CD4-positive, alpha-beta T cell treated with Interleukin-10 for 1 hour (primary cell): Measurements from ENCODE around the gene LRRC19.
A peak's percentile ranks its signal among the peaks of the same experiment; 100 is the strongest.

Experiments
- DNase-seq: peaks from one replicate; pipeline ENCODE4 v3.0.0-alpha.2; 2020

LRRC19 gene

DNA sequence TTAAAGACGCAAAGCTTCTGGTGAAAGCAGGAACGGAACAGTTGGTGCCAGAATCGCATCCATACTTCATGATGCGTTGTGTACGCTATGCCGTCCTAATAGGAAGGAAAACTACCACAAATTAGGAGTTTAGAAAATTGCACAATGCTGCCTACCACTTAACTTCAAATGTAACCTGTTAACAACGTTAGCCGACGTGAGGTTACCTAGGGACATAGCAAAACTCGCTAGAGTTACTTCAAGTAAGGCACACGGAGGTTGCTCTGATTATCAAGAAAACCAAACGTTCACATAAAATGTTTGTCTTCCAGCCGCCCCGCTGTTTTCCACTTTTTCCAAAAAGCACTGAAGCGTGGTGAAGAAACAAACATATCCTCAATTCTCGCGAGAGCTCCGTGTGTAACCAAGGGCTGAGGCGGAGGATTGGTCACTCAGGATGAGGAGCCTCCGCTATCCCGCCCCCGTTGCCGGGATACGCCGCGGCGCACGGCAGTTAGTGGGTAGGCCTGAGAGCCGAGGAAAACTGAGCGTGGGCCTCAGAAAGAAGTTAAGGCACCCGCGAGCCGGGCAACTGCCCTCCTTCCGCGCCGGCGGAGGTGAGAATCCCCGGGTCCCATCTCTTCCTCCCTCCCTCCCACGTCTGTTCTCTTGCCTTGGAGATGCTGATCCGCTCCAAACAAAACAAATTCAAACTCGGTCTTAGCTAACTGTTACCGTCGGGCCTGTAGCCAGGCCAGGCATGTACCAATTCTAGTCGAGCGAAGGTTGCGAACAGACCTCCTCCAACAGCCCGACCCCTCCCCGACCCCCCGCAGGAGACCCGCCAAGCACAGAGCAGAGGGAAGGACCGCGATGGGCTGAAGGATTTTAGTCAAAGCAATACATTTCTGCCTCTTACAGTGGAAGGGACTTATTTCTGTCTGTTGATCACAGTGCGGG lies 49.3 kb downstream of the LRRC19 start, which contains the start of gene IFT74:
Gene IFT74 (plus strand): TSS at position 492 of the 939 bp plus-strand sequence. CDS start 5,556 bp downstream, outside the sequence.
- peak; percentile 95 for DNase-seq

DNA sequence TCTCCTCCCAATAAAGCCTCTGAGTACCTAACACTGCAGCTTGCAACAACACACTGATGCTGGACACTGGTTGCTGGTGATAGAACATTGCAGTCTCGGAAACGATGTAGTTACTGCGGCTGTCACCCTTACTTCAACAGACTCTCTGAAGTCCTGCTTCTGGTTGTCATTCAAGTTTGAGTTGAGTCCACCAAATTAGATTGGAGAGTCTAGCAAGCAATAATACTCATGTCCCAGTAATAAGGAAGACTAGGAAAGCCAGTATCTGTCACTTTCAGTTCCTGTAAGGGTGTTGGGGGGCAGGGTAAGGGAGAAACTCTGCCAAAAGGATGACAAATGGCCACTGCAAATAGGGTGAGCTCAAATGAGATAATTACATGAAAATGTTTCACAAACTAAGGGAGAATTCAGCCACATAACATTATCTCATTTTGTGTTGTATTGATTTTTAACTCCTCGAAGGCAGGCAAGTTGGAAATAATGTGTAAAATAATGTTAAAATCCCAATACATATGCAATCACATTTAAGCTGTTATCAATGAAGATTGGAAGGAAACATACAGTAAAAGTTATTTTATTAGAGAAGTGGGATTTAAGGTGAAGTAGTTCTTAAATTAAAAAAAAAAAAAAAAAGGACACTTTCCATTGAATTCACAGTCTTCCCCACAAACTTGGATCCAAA lies 50.1 kb downstream of the LRRC19 start:
- no peak for DNase-seq

DNA sequence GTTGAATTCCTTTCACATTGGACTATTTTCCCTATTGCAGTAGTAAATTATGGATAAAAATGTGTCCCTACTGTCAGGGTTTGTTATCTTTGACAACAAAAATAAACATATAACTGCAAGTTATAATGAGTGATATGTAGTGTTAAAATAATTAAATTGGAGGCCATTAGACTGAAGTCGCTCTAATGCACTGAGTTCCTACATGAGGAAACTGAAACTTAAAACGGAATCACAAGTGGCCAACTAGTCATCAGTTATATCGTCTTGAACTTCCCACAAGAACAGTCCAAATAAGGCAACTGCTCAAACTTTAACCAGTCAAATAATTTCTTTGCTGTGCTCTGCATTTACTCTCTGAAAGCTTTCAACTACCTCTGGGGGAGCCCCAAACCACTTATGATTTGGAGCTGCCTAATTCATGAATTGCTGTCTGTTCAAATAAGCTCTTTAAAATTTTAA lies 51.4 kb downstream of the LRRC19 start:
- DNase-seq, result peak; percentile 39

DNA sequence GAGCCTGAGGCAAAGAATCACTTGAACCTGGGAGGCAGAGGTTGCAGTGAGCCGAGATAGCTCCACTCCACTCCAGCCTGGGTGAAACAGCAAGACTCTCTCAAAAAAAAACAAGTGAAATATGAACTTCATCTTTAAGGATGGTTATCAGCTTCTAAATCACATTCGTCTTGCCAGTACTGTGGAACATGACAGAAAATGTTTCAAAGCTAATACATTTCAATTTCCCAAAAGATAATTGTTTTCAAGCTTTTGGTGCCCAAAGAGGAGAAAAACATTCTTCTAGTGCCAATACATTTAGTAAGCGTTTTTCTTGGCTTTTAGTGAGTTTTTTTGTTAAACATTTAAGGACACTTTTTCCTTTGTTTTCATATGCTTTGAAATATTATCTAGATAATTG lies 53.7 kb downstream of the LRRC19 start:
- no peak for DNase-seq

DNA sequence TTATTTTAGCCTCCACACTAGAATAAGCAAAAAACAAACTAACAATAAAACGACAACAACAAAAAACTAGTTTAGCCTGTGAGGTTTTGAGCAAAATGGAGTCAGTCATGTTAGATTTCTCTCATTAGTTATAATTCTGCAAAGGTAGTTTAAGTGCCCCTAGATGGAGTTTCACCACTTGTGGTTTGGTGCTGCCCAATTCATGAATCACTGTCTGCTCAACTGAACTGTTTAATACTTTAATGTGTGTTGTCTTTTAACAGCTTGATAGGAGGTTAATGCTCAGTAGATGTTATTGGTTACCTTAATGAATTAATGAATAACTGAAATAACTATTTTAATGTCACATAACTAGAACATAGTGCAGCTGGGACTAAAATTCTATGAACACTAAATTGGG lies 55.0 kb downstream of the LRRC19 start:
- no peak for DNase-seq

DNA sequence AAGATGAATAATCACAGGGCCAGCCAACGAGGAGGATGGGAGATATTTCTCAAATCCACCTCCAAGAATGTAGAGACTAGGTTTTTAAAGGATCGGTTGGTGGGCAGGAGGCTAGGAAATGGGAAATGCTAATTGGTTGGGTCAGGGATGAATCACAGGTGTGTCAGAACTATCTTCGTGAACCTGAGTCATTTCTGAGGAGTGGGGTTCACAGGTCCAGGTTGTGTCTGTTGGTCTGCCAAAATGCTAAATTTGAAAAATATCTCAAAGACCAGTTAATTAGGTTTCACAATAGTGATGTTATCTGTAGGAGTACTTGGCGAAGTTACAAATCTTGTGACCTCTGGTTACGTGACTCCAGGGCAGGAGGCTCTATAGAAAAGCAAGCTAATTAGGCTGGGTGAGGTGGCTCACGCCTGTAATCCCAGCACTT lies 55.8 kb downstream of the LRRC19 start:
- no peak for DNase-seq

DNA sequence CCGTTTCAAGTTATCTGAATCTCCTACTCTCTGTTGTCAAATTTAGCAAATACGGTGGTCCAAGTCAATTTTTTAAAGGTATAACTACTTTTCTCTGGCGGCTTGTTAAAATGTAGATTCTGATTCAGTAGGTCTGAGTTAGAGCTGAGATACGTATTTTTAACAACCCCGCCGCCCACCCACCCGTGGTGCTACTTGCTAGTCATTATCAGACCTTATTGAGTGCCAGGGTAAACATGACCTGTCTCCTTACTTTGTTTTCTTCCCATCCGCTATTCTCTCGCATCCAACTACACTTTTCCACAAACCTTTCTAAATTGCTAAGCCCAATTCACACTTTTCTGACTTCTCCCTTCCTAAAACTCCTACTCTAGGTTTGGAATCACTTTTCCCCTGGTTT lies 57.7 kb downstream of the LRRC19 start:
- no peak for DNase-seq

DNA sequence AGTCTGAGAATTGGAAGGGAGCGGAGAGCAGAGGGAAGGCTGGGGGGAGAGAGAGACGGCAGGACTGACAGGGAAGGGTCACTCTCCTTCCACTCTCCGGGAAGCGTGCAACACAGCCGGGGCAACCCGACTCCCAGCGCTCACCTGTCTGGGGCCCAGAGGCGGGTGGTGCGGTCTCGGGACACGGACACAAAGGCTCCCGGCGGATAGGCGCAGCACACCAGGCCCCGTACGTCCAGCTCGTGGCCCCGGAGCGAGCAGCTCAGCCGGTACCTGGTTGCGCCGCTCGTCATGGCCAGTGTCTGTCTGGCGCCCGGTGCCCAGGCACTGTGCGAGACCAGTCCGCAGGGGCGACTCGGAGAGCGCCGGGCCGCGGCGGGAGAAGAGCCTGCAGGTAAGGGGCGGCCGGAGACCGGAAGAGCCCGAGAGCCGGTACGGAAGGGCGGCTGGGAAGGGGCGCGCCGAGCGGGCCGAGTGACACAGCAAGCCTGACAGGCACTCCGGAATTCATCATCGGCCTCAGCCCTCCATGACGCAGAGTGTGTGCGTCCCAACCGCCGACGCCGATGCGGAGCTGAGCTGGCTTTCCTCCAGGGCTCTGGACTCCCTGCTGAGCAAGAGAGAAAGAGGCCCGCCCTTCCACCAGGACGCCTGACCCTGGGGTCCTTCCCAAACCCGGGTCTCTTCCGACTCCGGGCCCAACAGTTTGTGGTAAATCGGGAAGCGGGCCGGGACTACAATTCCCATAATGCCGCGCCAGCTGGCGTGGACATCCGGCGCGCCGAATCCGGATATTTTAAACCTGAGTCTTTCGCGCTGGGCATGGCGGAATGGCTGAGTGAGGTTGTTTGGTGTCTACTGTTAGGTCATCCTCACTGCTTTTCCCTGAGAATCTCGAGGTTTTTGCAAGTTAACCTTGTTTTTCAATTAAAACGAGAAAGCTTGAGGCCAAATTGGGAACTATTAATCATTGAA lies 58.4 kb downstream of the LRRC19 start, which contains the start of gene PLAA:
Gene PLAA (minus strand): TSS at position 490 of the 975 bp plus-strand sequence. CDS start 197 bp downstream, at position 293.
- peak; percentile 86 for DNase-seq

DNA sequence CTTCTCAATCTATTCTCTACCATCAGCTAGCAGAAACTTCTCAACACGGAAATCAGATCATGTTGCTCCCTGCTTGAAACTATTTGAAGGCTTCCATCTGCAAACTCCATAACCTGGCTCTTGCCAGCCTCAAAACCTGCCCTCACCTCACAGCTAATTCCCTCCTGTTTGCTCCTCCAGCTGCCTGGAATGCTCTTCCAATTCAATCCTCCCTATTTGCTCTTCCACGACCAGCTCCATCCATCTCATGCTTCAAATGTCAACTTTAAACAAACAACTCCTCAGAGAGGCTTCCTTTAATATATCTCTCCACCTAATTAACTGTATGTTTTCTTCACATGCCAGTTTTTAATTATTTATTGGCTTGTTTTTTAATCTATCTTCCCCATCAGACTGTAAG lies 59.9 kb downstream of the LRRC19 start:
- DNase-seq, result no peak
